SKM-1 (cell line): ENCODE results near the gene SFI1.
"Not testable (repeated sequence)": the region's sequence is repeated elsewhere in the genome, so short reads cannot be mapped to it uniquely, and the experiment has no call there.

Source experiments
- DNase-seq: peaks from one replicate; lab custom pipeline; 2025; ENCODE audit not compliant: unreplicated experiment; lab: John Stamatoyannopoulos, UW

SFI1 gene

GRCh38 chr22:31492151-31492550, 4.2 kb upstream of the SFI1 start:
- DNase-seq = no peak

GRCh38 chr22:31493355-31493754, 3.0 kb upstream of the SFI1 start:
- not testable (repeated sequence) for DNase-seq

- no peak for DNase-seq
These were observed 993 bp upstream of the SFI1 start for GRCh38 chr22:31495343-31495742.

DNA sequence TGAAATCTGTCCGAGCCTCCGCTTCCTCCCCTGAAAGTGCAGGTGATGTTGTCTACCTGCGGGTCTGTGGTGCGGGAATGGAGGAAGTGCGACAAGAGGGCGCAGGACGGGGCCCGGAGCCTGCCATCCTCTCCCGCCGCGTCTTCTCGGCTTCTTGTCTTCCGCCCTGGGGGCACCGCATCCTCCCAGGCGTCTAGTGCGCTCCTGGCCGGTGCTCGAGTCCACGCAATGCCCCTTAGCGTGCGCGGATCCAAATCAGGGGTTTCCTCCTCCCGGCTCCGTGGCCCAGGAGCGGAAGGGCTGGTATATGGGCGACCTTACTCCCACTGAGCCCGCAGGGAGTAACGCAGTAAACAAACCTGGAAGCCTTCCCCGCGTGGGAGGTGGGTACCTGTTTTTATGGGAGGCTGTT, 405 bp downstream of the SFI1 start:
- no peak for DNase-seq

GRCh38 chr22:31497148-31497938, 1.0 kb downstream of the SFI1 start:
- DNase-seq = no peak

- no peak for DNase-seq
These were observed 5.4 kb downstream of the SFI1 start for GRCh38 chr22:31501738-31502137.

DNA sequence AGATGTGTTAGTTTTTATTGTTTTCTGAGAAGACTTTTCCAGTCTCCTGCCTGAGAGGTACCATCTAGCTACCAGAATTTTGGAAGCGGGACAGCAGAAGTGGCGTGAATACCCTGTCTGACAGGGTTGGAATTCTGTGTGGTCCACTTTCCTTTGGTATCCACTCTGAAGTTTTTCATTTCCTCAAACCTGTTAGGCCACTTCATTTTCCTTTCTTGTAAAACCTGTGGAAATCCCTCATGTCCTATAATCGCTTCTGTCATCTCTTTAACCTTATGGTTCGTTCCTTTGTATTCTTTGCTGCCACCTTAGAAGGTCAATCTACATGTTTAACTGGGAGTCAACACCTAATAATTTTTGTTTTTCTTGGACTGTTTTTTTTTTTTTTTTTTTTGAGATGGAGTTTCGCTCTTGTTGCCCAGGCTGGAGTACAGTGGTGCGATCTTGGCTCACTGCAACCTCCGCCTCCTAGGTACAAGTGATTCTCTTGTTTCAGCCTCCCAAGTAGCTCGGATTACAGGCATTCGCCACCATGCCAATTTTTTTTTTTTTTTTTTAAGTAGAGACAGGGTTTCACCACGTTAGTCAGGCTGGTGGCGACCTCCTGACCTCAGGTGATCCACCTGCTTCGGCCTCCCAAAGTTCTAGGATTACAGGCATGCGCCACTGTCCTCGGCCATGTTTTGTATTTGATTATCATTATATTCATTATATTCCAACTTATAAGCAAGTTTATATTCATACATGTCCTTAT, 7.1 kb downstream of the SFI1 start:
- no peak for DNase-seq

DNA sequence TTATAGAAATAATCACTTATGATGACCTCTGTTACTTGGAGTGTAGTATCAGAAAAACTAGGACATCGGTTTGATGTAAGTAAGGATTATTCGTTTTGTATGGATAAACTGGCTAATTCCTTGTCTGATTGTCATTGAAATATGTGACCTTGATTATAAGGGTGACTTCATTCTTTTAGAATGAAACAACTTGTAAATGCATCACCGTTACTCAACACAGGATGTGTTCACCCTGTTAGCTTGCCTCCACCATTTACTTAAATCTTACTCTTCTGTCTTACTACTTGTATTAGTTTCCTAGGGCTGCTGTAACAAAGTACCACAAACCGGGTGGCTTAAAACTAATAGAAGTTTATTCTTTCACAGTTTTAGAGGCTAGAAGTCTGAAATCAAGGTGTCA, 7.9 kb downstream of the SFI1 start:
- DNase-seq = no peak

- DNase-seq = not testable (repeated sequence)
These were observed 11.2 kb downstream of the SFI1 start for GRCh38 chr22:31507517-31507916.

DNA sequence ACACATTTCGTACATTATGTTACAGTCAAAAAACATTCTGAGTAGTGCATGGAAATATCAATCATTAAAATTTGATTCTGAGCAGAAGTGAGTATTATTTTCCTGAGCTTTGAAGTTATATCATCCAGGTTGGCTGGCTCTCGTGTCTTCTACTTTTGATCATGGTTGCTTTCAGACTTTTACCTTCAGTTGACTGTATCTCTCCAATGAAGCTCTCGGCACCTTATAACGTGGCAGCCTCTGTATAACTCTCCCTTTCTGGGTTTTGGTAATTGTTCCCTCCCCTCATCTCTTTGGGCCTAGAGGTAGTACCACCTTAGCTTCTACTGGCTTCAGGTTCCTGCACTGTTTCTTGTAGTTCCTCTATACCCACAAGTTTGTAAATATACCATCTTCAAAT, 12.2 kb downstream of the SFI1 start:
- DNase-seq = no peak

- no peak for DNase-seq
These were observed 12.9 kb downstream of the SFI1 start for GRCh38 chr22:31509061-31509762.

GRCh38 chr22:31520051-31520450, 23.7 kb downstream of the SFI1 start:
- no peak for DNase-seq

DNA sequence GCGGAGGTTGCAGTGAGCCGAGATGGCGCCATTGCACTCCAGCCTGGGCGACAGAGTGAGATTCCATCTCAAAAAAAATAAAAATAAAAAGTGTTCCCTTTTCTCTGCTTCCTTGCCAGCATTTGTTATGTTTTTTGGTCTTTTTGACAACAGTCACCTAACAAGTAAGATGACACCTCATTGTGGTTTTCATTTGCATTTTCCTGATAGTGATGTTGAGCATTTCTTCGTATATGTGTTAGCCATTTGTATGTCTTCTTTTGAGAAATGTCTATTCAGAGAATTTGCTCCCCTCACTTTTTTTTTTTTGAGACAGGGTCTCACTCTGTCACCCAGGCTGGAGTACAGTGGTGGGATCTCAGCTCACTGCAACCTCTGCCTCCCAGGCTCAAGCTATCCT, 27.8 kb downstream of the SFI1 start:
- not testable (repeated sequence) for DNase-seq

DNA sequence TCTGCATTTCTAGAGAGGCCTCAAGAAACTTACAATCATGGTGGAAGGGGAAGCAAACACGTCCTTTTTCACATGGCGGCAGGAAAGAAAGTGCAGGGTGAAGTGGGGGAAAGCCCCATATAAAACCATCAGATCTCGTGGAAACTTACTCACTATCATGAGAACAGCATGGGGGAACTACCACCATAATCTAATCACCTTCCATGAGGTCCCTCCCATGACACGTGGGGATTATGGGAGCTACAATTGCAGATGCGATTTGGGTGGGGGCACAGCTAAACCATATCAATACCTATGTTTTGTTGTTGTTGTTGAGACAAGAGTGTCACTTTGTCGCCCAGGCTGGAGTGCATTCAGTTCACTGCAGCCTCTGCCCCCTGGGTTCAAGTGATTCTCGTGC, 29.9 kb downstream of the SFI1 start:
- DNase-seq = no peak

DNA sequence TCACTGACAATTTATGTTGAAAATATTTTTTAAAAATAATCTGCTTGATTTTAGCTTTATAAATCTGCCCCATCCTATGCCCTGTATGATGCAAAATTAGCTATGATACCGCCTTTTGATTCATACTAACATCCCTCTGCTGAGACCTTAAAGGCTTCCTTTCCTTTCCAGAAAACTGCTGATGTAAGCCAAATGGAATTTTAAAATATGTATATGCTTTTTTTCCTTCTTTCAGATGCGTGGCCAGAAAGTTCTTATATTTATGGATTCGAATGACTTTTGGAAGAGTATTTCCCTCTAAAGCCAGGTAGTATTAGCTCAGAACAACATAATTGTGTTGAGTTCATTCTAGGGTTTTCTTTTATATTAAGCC, 34.5 kb downstream of the SFI1 start:
- DNase-seq = no peak

DNA sequence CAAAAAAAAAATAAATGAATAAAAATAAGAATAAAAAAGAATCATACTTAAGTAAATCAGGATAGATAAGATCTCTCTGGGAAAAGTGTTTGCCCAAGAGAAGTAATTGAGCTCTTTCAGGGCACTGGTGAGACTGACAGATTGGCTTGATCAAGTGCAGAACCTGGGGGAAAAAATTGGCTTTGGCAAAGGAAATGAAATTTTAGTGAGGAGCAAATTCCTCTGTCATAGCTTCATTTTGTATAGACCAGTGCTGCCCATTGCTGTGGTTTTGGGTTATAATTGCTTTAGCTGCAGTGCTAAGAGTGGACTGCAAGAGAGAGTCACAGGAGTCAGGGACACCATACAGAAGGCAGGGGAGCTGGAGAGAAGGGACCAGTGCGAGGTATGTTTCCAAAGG, 35.7 kb downstream of the SFI1 start:
- DNase-seq = no peak

DNA sequence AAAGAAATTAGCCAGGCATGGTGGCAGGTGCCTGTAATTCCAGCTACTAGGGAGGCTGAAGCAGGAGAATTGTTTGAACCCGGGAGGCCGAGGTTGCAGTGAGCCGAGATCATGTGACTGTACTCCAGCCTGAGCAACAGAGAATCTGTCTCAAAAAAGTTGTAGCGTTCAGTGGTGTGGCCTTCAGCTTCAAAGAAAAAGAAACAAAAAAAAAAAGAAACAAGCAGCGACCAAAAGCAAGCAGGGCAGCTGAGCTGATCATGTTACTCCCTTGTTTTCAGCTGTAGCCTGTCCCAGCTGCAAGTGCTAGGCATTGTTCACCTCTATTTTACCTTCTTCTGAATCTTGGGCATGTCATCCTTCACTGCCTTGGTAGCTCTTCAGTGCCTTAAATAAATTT, 37.0 kb downstream of the SFI1 start:
- no peak for DNase-seq

DNA sequence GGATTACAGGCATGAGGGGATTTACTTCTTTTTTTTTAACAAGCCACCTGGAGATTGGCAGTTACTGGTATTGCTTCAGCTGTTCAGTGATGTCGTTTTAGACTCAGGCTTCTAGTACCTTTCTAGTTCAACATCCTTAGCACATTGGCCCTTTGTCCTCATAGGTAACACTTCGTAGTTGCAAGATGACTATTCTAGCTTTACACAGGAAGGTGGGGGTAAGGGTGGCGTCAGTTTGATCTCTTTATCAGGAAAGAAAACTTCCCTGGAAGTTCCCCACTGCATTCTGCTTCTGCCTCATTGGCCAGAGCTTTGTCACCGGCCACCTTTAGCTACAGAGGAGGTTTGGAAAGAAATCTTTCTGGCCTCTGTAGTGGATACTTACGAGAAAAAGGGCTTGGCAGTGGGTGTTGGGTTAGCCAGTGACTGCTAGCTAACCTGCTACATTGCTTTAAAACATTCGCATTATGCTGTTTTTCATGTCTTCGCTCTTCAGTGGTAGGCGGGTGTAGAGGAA, 40.7 kb downstream of the SFI1 start:
- no peak for DNase-seq

DNA sequence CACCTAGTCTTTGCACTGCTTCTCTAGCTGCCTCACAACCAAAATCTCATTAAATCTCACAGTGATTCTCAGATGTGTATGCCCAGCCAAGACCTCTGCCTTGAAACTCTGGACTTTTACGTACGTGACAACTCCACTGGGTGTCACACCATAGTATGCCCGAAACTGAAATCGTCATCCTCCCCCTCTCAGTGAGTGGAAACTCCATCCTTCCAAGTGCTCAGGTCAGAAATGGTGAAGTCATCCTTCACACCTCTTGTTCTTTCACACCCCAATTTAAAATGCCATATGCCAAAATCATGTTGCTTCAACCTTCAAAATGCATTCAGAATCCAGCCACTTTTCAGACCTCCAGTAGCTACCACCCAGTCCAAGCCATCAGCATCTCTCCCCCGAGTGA, 42.5 kb downstream of the SFI1 start:
- DNase-seq = no peak

- not testable (repeated sequence) for DNase-seq
These were observed 43.8 kb downstream of the SFI1 start for GRCh38 chr22:31540166-31540565.

- DNase-seq = no peak
These were observed 44.6 kb downstream of the SFI1 start for GRCh38 chr22:31540966-31541365.
